GM12874 (cell line): ENCODE measurements around the gene OPRL1.

ENCODE experiments used
- CTCF ChIP-seq: IDR thresholded peaks from 2 replicates; pipeline ENCODE4 v1.5.1; 2011; ENCODE audit warnings: low read depth, mild to moderate bottlenecking, control low read depth, low read length, moderate library complexity; ENCODE audit not compliant: insufficient read depth

Gene OPRL1

DNA sequence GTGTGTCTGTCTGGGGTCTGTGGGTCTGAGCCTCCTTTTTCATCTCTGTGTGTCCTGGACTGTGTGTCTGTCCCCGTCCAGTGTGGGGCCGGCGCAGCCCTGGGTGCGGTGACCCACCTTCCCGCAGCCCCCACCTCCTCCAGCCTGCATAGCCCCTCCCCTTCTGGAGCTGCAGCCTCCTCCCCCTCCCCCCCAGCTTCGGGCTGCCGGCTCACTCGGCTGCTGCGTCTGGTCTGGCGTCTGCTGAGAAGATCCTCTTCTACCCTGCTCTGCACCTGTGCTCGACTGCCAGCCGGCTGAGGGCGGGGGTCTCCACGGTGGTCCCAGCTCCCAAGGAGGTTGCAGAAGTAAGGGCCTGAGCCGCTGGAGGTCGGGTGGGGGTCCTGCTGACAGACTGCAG lies 11.9 kb downstream of the OPRL1 start:
- no peak for TF ChIP-seq CTCF

DNA sequence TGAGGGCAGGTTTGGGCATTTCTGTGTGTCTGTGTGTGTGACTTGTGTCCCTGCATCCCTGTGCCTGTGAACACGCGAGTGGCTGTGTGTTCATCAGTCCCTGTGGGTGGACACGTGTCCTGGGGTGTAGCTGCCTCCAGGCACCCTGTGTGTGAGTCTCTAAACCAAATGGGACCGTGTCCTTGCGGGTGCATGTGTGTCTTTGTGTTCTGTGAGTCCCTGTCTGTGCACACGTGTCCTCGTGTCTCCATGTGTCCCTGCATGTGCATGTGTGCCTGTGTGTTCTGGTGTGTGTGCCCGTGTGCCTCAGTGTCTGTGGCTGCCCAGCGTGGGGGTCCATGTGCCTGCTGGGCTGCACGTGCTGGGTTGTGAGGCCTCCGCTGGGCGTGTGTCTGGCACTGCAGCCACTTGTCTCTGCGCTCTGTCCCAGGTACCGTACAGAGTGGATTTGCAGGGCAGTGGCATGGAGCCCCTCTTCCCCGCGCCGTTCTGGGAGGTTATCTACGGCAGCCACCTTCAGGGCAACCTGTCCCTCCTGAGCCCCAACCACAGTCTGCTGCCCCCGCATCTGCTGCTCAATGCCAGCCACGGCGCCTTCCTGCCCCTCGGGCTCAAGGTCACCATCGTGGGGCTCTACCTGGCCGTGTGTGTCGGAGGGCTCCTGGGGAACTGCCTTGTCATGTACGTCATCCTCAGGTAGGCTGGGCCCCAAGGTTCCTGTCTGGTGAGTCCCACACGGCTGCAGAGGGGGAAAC lies 12.6 kb downstream of the OPRL1 start:
- no peak for TF ChIP-seq CTCF

DNA sequence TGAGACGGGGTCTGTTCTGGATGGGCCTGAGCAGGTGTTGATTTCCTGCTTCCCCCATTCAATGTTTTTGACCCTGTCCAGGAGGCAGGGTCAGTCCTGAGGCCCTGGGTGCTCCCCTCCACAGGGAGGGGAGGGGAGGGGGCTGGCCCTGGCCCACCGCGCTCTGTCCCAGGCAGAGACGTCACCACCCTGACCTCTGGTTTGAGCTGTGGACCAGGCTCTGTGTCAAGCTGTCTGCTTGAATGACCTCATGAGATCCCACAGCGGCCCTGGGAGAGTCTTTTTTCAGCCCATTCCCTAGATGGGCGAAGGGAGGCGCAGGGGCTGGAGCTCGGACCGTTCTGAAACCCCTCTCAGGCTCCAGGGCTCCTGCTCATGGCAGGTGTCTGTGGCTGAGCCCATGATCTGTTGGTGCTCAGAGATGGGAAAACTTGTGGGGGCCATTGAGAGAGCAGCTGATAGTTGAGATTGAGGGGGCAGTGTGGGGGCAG lies 13.2 kb downstream of the OPRL1 start:
- no peak for TF ChIP-seq CTCF

DNA sequence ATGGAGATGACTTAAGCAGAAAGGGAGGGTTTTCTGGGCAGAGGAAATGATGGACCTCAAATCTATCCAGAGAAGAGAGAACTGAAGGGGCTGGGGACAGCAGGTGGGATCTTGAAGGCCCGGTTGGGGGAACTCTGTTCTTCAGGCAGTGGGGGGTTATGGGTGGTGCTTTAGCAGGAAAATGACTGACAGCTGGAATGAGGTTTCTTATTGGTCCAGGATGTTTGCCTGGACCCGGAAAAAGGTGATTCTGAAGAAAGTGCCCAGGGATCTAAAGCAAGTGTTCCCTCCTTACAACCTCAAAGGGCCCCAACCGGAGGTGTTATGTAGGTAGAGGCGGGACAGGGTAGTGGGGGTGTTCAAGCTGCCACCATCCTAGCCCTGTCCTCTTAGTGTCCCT lies 15.6 kb downstream of the OPRL1 start:
- no peak for TF ChIP-seq CTCF

DNA sequence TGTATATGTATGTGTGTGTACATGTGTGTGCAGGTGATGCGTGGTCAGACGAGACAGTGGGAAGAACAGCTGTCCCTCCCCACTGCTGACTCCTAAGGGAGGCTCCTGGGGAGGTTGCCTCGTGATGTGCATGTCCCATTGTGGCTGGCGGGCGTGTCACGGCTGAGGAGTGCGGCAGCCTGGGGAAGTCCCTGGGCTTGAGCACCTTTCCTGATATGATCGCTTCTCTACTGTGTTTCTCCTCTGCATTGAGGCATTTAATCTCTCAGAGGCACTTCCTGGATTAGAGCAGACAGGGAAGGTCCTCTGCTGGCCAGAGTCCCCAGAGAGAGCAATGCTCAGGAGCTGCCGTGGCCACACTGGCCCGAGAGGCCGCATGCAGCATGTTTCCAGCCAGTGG lies 16.0 kb downstream of the OPRL1 start:
- TF ChIP-seq CTCF, result no peak

GRCh38 chr20:64096535-64096934 lies 16.7 kb downstream of the OPRL1 start:
- TF ChIP-seq CTCF, result no peak

DNA sequence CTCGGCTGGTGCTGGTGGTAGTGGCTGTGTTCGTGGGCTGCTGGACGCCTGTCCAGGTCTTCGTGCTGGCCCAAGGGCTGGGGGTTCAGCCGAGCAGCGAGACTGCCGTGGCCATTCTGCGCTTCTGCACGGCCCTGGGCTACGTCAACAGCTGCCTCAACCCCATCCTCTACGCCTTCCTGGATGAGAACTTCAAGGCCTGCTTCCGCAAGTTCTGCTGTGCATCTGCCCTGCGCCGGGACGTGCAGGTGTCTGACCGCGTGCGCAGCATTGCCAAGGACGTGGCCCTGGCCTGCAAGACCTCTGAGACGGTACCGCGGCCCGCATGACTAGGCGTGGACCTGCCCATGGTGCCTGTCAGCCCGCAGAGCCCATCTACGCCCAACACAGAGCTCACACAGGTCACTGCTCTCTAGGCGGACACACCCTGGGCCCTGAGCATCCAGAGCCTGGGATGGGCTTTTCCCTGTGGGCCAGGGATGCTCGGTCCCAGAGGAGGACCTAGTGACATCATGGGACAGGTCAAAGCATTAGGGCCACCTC lies 18.7 kb downstream of the OPRL1 start:
- TF ChIP-seq CTCF, result no peak
